Panc1 (cell line): ENCODE measurements around the gene SLC39A10. TPM values are rescaled to one million over a fixed set of nuclear protein-coding genes. Genes with fewer than 3 reads are reported as not detected.
A peak's percentile ranks its signal among the peaks of the same experiment; 100 is the strongest.
"Not testable (repeated sequence)": the region's sequence is repeated elsewhere in the genome, so short reads cannot be mapped to it uniquely, and the experiment has no call there.

ENCODE experiments used
- ATAC-seq: fragments of 200-7000 bp; cut with Tn5 transposase; 2 replicates; pipeline ENCODE4 v1.9.1; 2020; ENCODE audit warnings: mild to moderate bottlenecking, moderate library complexity
- BruUV-seq: library from RNA; stranded (reverse); fragments of 400-500 nt; replicated peaks from 2 replicates; lab custom pipeline; 2021; lab: Mats Ljungman, UMichigan
- CTCF ChIA-PET: fragments of 300-600 bp; sonication (Branson Sonifier 250); formaldehyde crosslinking; loops from one replicate; lab custom pipeline; 2022; ENCODE audit warnings: antibody characterized with exemption; lab: Charles Lee
- POLR2A ChIA-PET: fragments of 300-600 bp; sonication (Branson Sonifier 250); formaldehyde crosslinking; loops from one replicate; lab custom pipeline; 2022; ENCODE audit warnings: antibody characterized with exemption; lab: Charles Lee
- DNase-seq: peaks from one replicate; pipeline ENCODE4 v3.0.0-alpha.2; 2010; ENCODE audit warnings: low read depth, low spot score
- H3K27ac ChIP-seq: 2 replicates; pipeline ENCODE4 v1.5.1; 2011; ENCODE audit warnings: mild to moderate bottlenecking, low read length, inconsistent platforms
- H3K27me3 ChIP-seq: fragments of 200-500 bp; sonication (Bioruptor generic); 2 replicates; pipeline ENCODE4 v1.6.0; 2014; ENCODE audit warnings: low read length, inconsistent platforms; ENCODE audit not compliant: control insufficient read depth, insufficient read depth
- H3K36me3 ChIP-seq: fragments of 200-500 bp; sonication (Bioruptor generic); 2 replicates; pipeline ENCODE4 v1.5.1; 2014; ENCODE audit warnings: inconsistent platforms, mild to moderate bottlenecking, low read length, moderate library complexity; ENCODE audit not compliant: control insufficient read depth, insufficient read depth
- H3K4me1 ChIP-seq: 2 replicates; pipeline ENCODE4 v1.5.1; 2011; ENCODE audit warnings: inconsistent platforms, mild to moderate bottlenecking, low read length, moderate library complexity; ENCODE audit not compliant: control insufficient read depth, insufficient read depth
- H3K4me3 ChIP-seq, 2 experiments: 2 replicates each; pipeline ENCODE4 v1.5.1; 2011 to 2012; ENCODE audit warnings: low read depth in 2 of 2, low read length in 2 of 2, mild to moderate bottlenecking in 2 of 2, inconsistent platforms in 1 of 2, moderate library complexity in 1 of 2
- H3K9me3 ChIP-seq: fragments of 200-500 bp; sonication (Bioruptor generic); 2 replicates; pipeline ENCODE4 v1.5.1; 2014; ENCODE audit warnings: low read depth, mild to moderate bottlenecking, inconsistent platforms, low read length, moderate library complexity; ENCODE audit not compliant: control insufficient read depth, insufficient read depth
- CTCF ChIP-seq: fragments of 450-650 bp; IDR thresholded peaks from 2 replicates; pipeline ENCODE4 v1.5.1; 2017; ENCODE audit warnings: mild to moderate bottlenecking
- POLR2AphosphoS5 ChIP-seq: IDR thresholded peaks from 2 replicates; pipeline ENCODE4 v1.6.1; 2012; ENCODE audit warnings: mild to moderate bottlenecking, low read depth, low read length, moderate library complexity
- SIN3A ChIP-seq: IDR thresholded peaks from 2 replicates; pipeline ENCODE4 v1.6.1; 2012; ENCODE audit warnings: low read depth, mild to moderate bottlenecking, low read length, moderate library complexity, borderline replicate concordance; ENCODE audit not compliant: insufficient read depth
- TCF7L2 ChIP-seq: IDR thresholded peaks from 2 replicates; pipeline ENCODE4 v1.6.1; 2011; ENCODE audit warnings: mild to moderate bottlenecking, low read depth, low read length, inconsistent platforms
- in situ Hi-C: cut with HindIII; loops from 2 replicates; pipeline ENCODE4 v1.10.0; 2016; ENCODE audit warnings: low sequenced_read_pairs, low pct_unique_long_range_greater_than_20kb
- intact Hi-C: fragments of 100-400 bp; cut with micrococcal nuclease; formaldehyde crosslinking; loops from one replicate; pipeline ENCODE4 v1.10.0; 2022; ENCODE audit not compliant: unreplicated experiment
- total RNA-seq: library from RNA; stranded (reverse); gene quantifications from one replicate; pipeline ENCODE4 v1.2.1, GENCODE V29; 2021; ENCODE audit not compliant: unreplicated experiment
- TF ChIP-seq, protein P1 (sequence below), 2 experiments: IDR thresholded peaks; 2 replicates each; pipeline ENCODE4 v1.6.1; 2011 to 2012; ENCODE audit warnings: low read depth in 2 of 2, control low read depth in 1 of 2, low read length in 1 of 2, mild to moderate bottlenecking in 1 of 2, moderate library complexity in 1 of 2; ENCODE audit not compliant: insufficient read depth in 1 of 2

Gene SLC39A10
- total RNA-seq, 1 experiment from 2014 or later: 45.9 TPM

DNA sequence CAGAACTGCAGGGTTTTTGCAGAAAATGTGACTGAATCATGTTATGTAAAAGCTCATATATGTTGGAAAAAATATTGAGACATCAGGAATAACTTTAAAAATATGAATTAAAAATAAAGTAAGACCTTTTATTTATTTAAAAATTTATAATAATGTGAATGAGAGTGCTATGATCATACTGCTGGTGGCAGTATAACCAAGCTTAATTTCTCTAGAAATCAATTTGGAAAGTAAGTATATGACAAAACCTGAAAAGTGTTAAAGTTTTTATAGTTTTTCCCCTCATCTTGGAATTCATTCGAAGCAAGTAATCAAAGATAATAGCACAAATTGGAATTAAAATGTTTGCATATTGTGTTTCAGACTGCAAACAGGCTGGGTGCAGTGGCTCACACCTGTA is 7.5 kb downstream of the SLC39A10 start:
- H3K4me3 ChIP-seq: no peak overlapping the region
- no peak overlapping the region for H3K27ac ChIP-seq
- no peaks in the 10 kb centered on the region for H3K27me3 ChIP-seq
- H3K36me3 ChIP-seq: no peaks in the 10 kb centered on the region; the same call in 1 of the 2 replicates
- H3K9me3 ChIP-seq: no peaks in the 10 kb centered on the region
- ChIA-PET POLR2A (interaction anchor here (0.6 kb wide), 1 partner anchor 13 kb away, joined by 3 read pairs; no protein-coding TSS in a partner anchor), CTCF (no interaction called here)
- TF ChIP-seq SIN3A: no peak
- peak; percentile 21; the same call in 1 of the 2 replicates for TF ChIP-seq CTCF
- intact Hi-C loops: loop anchor here (5.0 kb wide), 2 partner anchors 87 to 403 kb away; partner anchors contain the start of gene DNAH7
- H3K4me1 ChIP-seq: peaks cover 14% of the 10 kb centered on the region
- no peak for DNase-seq
- no TSS peak for BruUV-seq
- no peak for ATAC-seq
- in situ Hi-C loops: no loop called here

DNA sequence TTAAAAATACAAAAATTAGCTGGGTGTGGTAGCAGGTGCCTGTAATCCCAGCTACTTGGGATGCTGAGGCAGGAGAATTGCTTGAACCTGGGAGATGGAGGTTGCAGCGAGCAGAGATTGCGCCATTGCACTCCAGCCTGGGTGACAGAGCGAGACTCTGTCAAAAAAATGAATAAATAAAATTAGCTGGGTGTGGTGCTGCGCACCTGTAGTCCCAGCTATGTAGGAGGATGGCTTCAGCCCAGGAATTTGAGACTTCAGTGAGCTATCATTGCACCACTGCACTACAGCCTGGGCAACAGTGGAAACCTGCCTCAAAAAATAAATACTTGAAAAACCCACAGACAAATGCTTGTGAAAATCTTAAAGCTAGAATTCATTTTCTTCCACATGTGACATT is 8.1 kb downstream of the SLC39A10 start:
- BruUV-seq, H3K27me3 ChIP-seq, POLR2A ChIA-PET, H3K36me3 ChIP-seq, DNase-seq, H3K9me3 ChIP-seq, H3K27ac ChIP-seq, in situ Hi-C loops, H3K4me3 ChIP-seq, H3K4me1 ChIP-seq, ATAC-seq: not testable (repeated sequence)
- CTCF ChIA-PET: interaction anchor here (0.9 kb wide), 1 partner anchor 404 kb away, joined by 3 read pairs; the partner anchor contains the start of gene DNAH7
- intact Hi-C loops: loop anchor here (5.0 kb wide), 1 partner anchor 272 kb away; no protein-coding TSS in a partner anchor

DNA sequence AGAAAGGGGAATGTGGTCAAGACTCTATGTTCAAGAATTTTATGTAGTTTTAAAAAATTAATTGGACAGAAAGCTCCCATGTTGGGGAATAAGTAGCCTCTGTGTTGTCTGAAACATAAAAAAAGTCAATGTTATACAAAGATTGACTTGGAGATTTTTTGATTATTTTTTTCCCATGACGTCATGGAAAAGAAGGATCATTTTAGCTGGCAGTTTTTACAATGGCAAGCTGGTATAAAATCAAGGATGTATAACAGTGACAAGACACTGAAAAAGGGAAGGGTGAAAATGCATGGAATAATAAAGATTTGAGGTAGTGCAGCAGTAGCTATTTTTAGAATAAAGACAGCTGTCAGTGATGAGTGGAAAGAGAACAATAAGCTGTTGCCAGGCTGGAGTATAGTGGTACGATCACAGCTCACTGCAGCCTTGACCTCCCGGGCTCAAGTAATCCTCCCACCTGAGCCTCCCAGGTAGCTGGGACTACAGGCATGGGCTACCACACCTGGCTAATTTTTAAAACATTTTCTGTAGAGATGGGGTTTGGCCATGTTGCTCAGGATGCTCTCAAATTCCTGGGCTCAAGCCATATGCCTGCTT is 9.2 kb downstream of the SLC39A10 start:
- ATAC-seq (no peak), DNase-seq (no peak)
- H3K4me1 ChIP-seq: peaks cover 4% of the 10 kb centered on the region
- BruUV-seq: no TSS peak
- intact Hi-C loops: loop anchor here (5.0 kb wide), 1 partner anchor 271 kb away; no protein-coding TSS in a partner anchor
- no peak overlapping the region for H3K4me3 ChIP-seq
- in situ Hi-C loops: no loop called here
- ChIA-PET CTCF (no interaction called here), POLR2A (interaction anchor here (0.7 kb wide), 1 partner anchor 175 kb away, joined by 3 read pairs; no protein-coding TSS in a partner anchor)
- TF ChIP-seq POLR2AphosphoS5: no peak
- TF ChIP-seq TCF7L2: no peak
- TF ChIP-seq CTCF: no peak
- no peak for TF ChIP-seq SIN3A
- TF ChIP-seq, protein P1, sequence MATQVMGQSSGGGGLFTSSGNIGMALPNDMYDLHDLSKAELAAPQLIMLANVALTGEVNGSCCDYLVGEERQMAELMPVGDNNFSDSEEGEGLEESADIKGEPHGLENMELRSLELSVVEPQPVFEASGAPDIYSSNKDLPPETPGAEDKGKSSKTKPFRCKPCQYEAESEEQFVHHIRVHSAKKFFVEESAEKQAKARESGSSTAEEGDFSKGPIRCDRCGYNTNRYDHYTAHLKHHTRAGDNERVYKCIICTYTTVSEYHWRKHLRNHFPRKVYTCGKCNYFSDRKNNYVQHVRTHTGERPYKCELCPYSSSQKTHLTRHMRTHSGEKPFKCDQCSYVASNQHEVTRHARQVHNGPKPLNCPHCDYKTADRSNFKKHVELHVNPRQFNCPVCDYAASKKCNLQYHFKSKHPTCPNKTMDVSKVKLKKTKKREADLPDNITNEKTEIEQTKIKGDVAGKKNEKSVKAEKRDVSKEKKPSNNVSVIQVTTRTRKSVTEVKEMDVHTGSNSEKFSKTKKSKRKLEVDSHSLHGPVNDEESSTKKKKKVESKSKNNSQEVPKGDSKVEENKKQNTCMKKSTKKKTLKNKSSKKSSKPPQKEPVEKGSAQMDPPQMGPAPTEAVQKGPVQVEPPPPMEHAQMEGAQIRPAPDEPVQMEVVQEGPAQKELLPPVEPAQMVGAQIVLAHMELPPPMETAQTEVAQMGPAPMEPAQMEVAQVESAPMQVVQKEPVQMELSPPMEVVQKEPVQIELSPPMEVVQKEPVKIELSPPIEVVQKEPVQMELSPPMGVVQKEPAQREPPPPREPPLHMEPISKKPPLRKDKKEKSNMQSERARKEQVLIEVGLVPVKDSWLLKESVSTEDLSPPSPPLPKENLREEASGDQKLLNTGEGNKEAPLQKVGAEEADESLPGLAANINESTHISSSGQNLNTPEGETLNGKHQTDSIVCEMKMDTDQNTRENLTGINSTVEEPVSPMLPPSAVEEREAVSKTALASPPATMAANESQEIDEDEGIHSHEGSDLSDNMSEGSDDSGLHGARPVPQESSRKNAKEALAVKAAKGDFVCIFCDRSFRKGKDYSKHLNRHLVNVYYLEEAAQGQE (IDR thresholded peaks at IDR 0.05; ENCODE audit: insufficient read depth in 1 of 2, low read depth in 2 of 2, low read length in 1 of 2): no peak
- no peaks in the 10 kb centered on the region for H3K9me3 ChIP-seq
- H3K27me3 ChIP-seq: no peaks in the 10 kb centered on the region
- H3K27ac ChIP-seq: no peak overlapping the region
- no peaks in the 10 kb centered on the region for H3K36me3 ChIP-seq
